A549 (cell line): ENCODE measurements around the gene KRTAP10-9.

Experiments
- CHD4 ChIP-seq: fragments of 200-600 bp; sonication (generic); IDR thresholded peaks from 2 replicates; pipeline ENCODE4 v1.6.1; 2016; ENCODE audit warnings: antibody characterized with exemption, mild to moderate bottlenecking, borderline replicate concordance
- CTCF ChIP-seq: fragments of >200 bp; sonication (Bioruptor Twin); formaldehyde crosslinking; IDR thresholded peaks from 3 replicates; pipeline ENCODE4 v1.5.1; 2016
- JUNB ChIP-seq: fragments of >200 bp; sonication (Bioruptor Twin); formaldehyde crosslinking; IDR thresholded peaks from 2 replicates; pipeline ENCODE4 v1.6.1; 2016
- NPAS2 ChIP-seq: fragments of 250-450 bp; sonication (Bioruptor Pico); IDR thresholded peaks from 2 replicates; pipeline ENCODE4 v1.8.0; 2022; ENCODE audit warnings: mild to moderate bottlenecking, moderate library complexity, borderline replicate concordance
- NR3C1 ChIP-seq: fragments of >200 bp; sonication (Bioruptor Twin); formaldehyde crosslinking; IDR thresholded peaks from 3 replicates; pipeline ENCODE4 v1.6.1; 2017
- PHF8 ChIP-seq: fragments of 200-600 bp; sonication (generic); IDR thresholded peaks from 2 replicates; pipeline ENCODE4 v1.6.1; 2016; ENCODE audit warnings: low read depth, mild to moderate bottlenecking, antibody characterized with exemption, moderate library complexity, borderline replicate concordance
- POLR2A ChIP-seq: IDR thresholded peaks from 2 replicates; pipeline ENCODE4 v1.6.1; 2012; ENCODE audit warnings: mild to moderate bottlenecking, low read length
- POLR2AphosphoS2 ChIP-seq: conservative IDR thresholded peaks from 2 replicates; pipeline ENCODE4 v1.6.1; 2012; ENCODE audit warnings: low read length, improper control_type of control experiment, inconsistent platforms
- REST ChIP-seq: fragments of 200-600 bp; sonication (generic); IDR thresholded peaks from 2 replicates; pipeline ENCODE4 v1.6.1; 2016; ENCODE audit warnings: antibody characterized with exemption, mild to moderate bottlenecking, moderate library complexity
- RNF2 ChIP-seq: fragments of 200-600 bp; sonication (generic); IDR thresholded peaks from 2 replicates; pipeline ENCODE4 v1.6.1; 2016; ENCODE audit warnings: low read depth, mild to moderate bottlenecking, antibody characterized with exemption, moderate library complexity, borderline replicate concordance
- TF ChIP-seq, protein P1 (sequence below): fragments of 150-350 bp; IDR thresholded peaks from 2 replicates; pipeline ENCODE4 v1.6.1; 2014; ENCODE audit warnings: low read depth, mild to moderate bottlenecking, low read length

- TF ChIP-seq POLR2AphosphoS2, result no peak
- no peak for TF ChIP-seq JUNB
- no peak for TF ChIP-seq CTCF
- TF ChIP-seq, protein P1, sequence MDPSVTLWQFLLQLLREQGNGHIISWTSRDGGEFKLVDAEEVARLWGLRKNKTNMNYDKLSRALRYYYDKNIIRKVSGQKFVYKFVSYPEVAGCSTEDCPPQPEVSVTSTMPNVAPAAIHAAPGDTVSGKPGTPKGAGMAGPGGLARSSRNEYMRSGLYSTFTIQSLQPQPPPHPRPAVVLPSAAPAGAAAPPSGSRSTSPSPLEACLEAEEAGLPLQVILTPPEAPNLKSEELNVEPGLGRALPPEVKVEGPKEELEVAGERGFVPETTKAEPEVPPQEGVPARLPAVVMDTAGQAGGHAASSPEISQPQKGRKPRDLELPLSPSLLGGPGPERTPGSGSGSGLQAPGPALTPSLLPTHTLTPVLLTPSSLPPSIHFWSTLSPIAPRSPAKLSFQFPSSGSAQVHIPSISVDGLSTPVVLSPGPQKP, result no peak
- TF ChIP-seq NR3C1, result no peak
- no peak for TF ChIP-seq PHF8
- no peak for TF ChIP-seq POLR2A
- TF ChIP-seq REST, result no peak
- TF ChIP-seq NPAS2 (CRISPR knock-in tag), result no peak
- no peak for TF ChIP-seq CHD4
- TF ChIP-seq RNF2, result no peak
These were observed 31.6 kb downstream of the KRTAP10-9 start for GRCh38 chr21:44658541-44658910.
